Progenitor cell of endocrine pancreas (in vitro differentiated cells): ENCODE results near the gene FRMD6. TPM values are rescaled to one million over a fixed set of nuclear protein-coding genes. Genes with fewer than 3 reads are reported as not detected.

ENCODE experiments used
- DNase-seq: peaks from one replicate; pipeline ENCODE4 v3.0.0; 2021; ENCODE audit warnings: low spot score; ENCODE audit not compliant: unreplicated experiment
- H3K27ac Mint-ChIP-seq: 2 replicates; pipeline ENCODE4 v1.8.0; 2021; ENCODE audit warnings: mild to moderate bottlenecking, moderate library complexity, mixed read lengths
- H3K27me3 Mint-ChIP-seq: 2 replicates; pipeline ENCODE4 v1.8.0; 2021; ENCODE audit warnings: mixed read lengths
- H3K36me3 Mint-ChIP-seq: 2 replicates; pipeline ENCODE4 v1.8.0; 2022; ENCODE audit warnings: mixed read lengths; ENCODE audit not compliant: insufficient read depth
- H3K4me1 Mint-ChIP-seq: 2 replicates; pipeline ENCODE4 v1.8.0; 2021; ENCODE audit warnings: low read depth, mixed read lengths
- H3K4me3 Mint-ChIP-seq: 2 replicates; pipeline ENCODE4 v1.8.0; 2021; ENCODE audit warnings: low read depth, mild to moderate bottlenecking, moderate library complexity, mixed read lengths
- H3K9me3 Mint-ChIP-seq: 2 replicates; pipeline ENCODE4 v1.8.0; 2021; ENCODE audit warnings: low read depth, mixed read lengths
- total RNA-seq: library from RNA; stranded (reverse); gene quantifications from 2 replicates; pipeline ENCODE4 v1.2.1, GENCODE V29; 2021
- TF ChIP-seq, protein P1 (sequence below): fragments of 200-600 bp; sonication (generic); IDR thresholded peaks from one replicate; pipeline ENCODE4 v1.5.0; 2021; ENCODE audit warnings: antibody characterized with exemption, mild to moderate bottlenecking; ENCODE audit not compliant: unreplicated experiment

FRMD6 gene
- total RNA-seq, 1 donor from 2014 or later: 40.7 TPM

DNA sequence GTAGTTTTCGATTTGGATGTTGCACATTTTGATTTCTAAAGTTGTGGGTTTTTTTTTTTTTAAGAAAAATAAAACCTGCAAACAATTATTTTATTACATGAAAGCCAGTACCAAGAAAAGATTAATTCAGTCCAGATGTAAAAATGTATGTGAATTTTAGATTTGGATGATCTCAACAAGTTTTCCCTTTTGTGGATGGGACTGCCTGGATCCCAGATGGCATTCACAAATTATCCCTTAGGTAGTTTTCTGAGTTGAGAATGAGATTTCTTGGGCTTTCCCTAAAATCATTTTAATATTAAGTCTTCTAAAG, 2.8 kb downstream of the FRMD6 start:
- TF ChIP-seq, protein P1, sequence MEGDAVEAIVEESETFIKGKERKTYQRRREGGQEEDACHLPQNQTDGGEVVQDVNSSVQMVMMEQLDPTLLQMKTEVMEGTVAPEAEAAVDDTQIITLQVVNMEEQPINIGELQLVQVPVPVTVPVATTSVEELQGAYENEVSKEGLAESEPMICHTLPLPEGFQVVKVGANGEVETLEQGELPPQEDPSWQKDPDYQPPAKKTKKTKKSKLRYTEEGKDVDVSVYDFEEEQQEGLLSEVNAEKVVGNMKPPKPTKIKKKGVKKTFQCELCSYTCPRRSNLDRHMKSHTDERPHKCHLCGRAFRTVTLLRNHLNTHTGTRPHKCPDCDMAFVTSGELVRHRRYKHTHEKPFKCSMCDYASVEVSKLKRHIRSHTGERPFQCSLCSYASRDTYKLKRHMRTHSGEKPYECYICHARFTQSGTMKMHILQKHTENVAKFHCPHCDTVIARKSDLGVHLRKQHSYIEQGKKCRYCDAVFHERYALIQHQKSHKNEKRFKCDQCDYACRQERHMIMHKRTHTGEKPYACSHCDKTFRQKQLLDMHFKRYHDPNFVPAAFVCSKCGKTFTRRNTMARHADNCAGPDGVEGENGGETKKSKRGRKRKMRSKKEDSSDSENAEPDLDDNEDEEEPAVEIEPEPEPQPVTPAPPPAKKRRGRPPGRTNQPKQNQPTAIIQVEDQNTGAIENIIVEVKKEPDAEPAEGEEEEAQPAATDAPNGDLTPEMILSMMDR: no peak
- H3K4me1 Mint-ChIP-seq: peaks cover 22% of the 10 kb centered on the region
- no peaks in the 10 kb centered on the region for H3K27me3 Mint-ChIP-seq
- peaks cover 5% of the 10 kb centered on the region for H3K36me3 Mint-ChIP-seq
- peak overlapping the region; percentile 85 for H3K4me3 Mint-ChIP-seq
- no peaks in the 10 kb centered on the region for H3K9me3 Mint-ChIP-seq
- H3K27ac Mint-ChIP-seq: no peak overlapping the region
- DNase-seq: no peak

DNA sequence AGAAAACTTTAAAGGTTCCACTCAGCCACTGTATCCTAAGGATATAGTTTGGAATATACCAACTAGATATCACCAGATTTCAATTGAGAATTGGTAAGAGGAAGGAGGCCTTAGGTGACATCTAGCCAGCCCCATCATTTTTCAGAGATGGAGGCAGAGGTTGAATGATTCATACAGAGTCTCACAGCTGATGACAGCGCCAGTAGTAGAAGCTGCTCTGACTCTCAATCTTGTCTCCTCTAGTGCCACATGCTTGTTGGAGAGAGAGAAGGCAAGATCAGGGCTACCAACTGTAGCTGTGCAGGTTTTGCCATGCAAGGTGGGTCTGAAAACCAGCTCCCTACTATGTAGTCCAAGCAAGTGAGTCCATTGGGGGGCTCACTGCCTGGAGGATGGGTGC, 6.1 kb downstream of the FRMD6 start:
- H3K4me3 Mint-ChIP-seq: no peak overlapping the region
- TF ChIP-seq, protein P1: no peak
- H3K27me3 Mint-ChIP-seq: no peaks in the 10 kb centered on the region
- peaks cover 8% of the 10 kb centered on the region for H3K36me3 Mint-ChIP-seq
- peaks cover 31% of the 10 kb centered on the region for H3K4me1 Mint-ChIP-seq
- H3K9me3 Mint-ChIP-seq: peaks cover 3% of the 10 kb centered on the region
- no peak overlapping the region for H3K27ac Mint-ChIP-seq
- no peak for DNase-seq

DNA sequence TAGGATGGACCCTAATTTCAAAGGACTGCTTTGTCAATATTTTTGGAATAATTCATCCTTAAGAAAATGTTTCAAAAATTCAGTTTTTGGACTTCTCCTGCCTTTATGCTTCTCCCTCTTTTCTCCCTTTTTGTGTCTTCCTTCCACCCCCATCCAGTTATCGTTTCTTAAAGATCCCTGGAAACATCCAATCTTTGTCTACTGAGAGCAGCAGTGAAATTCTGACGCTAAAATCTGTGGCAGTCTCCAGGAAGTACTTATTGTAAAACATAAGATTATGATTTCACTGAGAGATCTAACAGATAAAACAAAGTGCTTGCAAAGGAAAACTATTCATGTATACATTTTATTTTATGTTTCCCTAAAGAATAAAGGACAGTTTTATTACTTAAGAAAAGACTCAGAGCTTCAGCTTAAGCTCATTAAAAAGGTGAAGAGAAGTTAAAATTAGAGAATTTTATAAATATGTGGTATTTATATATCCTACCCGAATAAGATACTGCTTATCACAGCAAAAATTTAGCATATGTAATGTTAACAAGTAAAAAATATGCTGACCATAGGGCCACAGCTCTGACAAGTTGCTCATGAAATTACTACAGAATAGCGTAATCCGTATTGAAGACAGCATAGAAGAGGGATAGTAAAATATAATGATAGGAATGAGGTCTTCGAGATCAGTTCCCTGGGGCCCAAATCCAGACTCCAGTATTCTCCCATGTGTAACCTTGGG, 6.9 kb downstream of the FRMD6 start:
- no peak overlapping the region for H3K27ac Mint-ChIP-seq
- no peak overlapping the region for H3K4me3 Mint-ChIP-seq
- DNase-seq: no peak
- H3K9me3 Mint-ChIP-seq: peaks cover 6% of the 10 kb centered on the region
- peaks cover 10% of the 10 kb centered on the region for H3K36me3 Mint-ChIP-seq
- H3K4me1 Mint-ChIP-seq: peaks cover 24% of the 10 kb centered on the region
- H3K27me3 Mint-ChIP-seq: no peaks in the 10 kb centered on the region
- TF ChIP-seq, protein P1: no peak

DNA sequence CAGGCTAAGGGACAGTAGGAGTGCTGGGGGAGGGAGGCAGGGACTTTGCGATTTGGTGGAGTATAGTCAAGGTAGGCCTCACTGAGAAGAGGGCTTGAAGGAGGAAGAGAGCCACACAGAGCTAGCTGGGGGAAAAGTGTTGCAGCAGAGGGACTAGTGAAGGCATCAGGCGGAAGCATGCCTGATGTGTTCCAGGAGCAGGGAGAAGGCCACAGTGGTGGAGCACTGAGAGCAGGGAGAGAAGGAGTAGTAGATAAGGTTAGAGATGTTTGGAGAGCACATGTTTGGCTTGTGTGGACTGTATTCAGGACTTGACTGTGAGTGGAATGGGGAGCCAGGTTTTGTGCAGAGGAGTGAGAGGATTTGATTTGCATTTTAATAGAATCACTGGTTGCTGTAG, 9.0 kb downstream of the FRMD6 start:
- no peaks in the 10 kb centered on the region for H3K27me3 Mint-ChIP-seq
- peaks cover 15% of the 10 kb centered on the region for H3K36me3 Mint-ChIP-seq
- TF ChIP-seq, protein P1: no peak
- peaks cover 15% of the 10 kb centered on the region for H3K4me1 Mint-ChIP-seq
- H3K4me3 Mint-ChIP-seq: no peak overlapping the region
- no peak for DNase-seq
- H3K27ac Mint-ChIP-seq: no peak overlapping the region
- peaks cover 10% of the 10 kb centered on the region for H3K9me3 Mint-ChIP-seq

DNA sequence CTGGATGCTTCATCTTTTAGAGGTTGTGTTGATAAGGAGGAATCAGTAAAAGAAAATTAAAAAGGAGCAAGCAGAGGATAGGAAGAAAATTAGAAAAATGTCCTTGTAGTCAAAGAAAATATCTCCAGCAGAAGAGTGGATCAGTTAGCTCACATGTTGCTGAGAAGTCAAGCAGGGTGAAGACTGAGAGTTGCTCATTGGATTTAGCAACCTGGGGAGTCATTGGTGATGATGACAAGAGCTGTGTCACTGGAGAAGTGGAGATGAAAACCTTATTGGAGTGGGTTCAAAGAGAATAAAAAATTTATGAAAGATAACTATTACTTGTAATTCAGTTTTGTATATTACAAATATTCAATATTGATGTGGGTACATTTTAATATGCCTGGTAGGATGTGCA, 9.8 kb downstream of the FRMD6 start:
- DNase-seq: no peak
- Mint-ChIP-seq H3K27ac (no peak overlapping the region), H3K36me3 (peaks cover 17% of the 10 kb centered on the region), H3K4me3 (no peak overlapping the region), H3K9me3 (peaks cover 11% of the 10 kb centered on the region), H3K27me3 (no peaks in the 10 kb centered on the region), H3K4me1 (peaks cover 13% of the 10 kb centered on the region)
- TF ChIP-seq, protein P1: no peak
